Astrocyte of the hippocampus (primary cell): ENCODE results near the gene ZNF19.
"Not testable (repeated sequence)": the region's sequence is repeated elsewhere in the genome, so short reads cannot be mapped to it uniquely, and the experiment has no call there.

Experiments
- DNase-seq: peaks from one replicate; pipeline ENCODE4 v3.0.0; 2011; ENCODE audit warnings: low read depth, low spot score

ZNF19 gene

DNA sequence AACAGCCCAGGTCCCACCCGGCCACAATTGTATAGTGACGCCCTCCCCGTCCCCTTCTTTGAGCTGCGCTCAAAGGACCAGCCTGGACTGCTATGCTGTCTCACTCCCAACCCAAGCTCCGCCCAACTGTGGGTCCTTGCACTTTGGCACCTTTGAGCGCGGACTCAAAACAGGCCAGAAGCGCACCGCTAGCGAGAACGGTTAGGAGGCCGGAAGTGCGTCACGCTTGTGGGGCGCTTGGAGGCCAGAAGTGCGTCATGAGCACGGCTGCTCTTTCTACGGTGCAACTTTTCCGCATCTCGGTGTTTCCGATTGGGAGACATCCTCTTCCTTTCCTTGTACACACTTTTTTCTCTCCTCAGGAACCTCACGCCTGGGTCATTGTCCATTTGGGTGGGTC, at the start of gene ZNF19:
TSS of gene ZNF19 (minus strand) at position 203 of the 400 bp plus-strand sequence. CDS start 7,210 bp downstream, outside the sequence.
- no peak for DNase-seq

DNA sequence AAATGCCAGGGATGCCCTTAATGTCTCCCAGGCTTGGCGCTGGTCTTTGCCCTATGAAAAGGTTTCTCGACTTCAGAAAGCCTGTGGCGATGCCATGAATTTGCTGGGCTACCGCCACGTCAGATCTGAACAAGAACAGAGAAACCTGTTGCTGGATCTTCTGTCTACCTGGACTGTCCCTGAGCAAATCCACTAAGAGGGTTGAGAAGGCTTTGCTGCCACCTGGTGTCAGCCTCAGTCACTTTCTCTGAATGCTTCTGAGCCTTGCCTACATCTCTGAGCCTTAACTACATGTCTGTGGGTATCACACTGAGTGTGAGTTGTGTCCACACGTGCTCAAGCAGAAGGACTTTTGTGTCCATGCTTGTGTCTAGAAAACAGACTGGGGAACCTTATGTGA, 48.5 kb upstream of the ZNF19 start:
- DNase-seq: peak; percentile 52

DNA sequence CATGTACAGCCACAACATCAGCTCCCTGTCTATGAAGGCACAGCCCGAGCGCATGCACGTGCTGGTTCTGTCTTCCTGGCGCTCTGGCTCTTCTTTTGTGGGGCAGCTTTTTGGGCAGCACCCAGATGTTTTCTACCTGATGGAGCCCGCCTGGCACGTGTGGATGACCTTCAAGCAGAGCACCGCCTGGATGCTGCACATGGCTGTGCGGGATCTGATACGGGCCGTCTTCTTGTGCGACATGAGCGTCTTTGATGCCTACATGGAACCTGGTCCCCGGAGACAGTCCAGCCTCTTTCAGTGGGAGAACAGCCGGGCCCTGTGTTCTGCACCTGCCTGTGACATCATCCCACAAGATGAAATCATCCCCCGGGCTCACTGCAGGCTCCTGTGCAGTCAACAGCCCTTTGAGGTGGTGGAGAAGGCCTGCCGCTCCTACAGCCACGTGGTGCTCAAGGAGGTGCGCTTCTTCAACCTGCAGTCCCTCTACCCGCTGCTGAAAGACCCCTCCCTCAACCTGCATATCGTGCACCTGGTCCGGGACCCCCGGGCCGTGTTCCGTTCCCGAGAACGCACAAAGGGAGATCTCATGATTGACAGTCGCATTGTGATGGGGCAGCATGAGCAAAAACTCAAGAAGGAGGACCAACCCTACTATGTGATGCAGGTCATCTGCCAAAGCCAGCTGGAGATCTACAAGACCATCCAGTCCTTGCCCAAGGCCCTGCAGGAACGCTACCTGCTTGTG, 47.8 kb upstream of the ZNF19 start:
- no peak for DNase-seq

DNA sequence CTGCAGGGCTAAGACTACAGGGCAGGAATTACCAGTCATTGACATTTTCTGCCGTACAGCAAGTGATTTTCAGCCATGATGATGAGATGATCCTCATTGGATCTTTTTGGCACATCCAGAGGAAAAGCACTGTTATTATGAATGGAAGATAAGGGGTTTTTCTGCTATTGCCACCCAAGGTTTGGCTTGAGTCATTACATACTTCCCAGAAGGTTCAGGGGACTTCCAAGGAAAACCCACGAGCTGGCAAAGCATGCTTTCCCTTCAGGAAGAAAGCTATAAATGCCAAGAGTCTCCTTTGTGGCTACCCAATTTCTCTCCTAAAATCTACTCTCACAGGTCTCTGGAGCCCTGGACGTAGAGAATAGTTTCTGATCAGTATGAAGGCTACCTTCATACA, 43.2 kb upstream of the ZNF19 start:
- DNase-seq: no peak

DNA sequence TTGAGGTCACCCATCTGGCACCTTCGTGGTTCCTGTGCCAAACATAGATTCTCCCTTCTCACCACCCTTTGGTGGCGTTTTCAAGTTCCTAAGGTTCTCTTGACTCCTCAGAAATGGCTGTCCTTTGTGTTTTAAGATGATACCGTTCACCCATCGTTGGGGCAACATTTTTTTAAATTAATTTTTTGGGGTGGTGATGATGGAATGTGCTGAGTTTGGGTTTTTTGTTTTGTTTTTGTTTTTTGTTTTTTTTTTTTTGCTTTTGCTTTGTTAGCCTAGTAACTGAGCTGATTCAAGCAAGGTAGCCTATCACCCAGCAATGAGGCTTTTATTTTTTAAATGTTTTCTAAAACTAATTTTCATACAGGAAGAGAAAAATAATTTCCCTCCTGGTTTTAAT, 39.7 kb upstream of the ZNF19 start:
- DNase-seq: no peak

DNA sequence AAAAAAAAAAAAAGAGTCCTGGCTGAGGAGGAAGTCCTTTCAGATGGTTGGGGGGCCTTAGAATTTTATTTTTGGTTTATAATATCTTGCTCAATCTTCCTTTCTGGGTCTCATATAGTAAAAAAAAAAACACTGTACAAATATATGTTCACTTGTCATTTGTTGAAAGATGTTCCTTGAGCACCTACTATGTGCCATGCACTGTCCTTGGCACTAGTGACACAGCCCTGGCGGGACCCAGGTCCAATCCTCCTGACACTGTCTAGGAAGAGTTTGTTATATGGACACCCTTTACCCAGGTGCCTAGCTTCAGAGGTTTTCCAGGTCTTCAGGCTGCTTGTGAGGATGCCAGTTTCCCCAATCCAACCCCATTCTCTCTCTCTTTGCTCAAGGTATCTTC, 39.1 kb upstream of the ZNF19 start:
- DNase-seq: no peak

- peak; percentile 82 for DNase-seq
Measured at GRCh38 chr16:71526111-71526631, 37.0 kb upstream of the ZNF19 start, which contains the start of gene CHST4. Gene CHST4, plus strand, starts transcription at chr16:71526426. Its CDS starts 10,252 bp downstream, at chr16:71536678.

DNA sequence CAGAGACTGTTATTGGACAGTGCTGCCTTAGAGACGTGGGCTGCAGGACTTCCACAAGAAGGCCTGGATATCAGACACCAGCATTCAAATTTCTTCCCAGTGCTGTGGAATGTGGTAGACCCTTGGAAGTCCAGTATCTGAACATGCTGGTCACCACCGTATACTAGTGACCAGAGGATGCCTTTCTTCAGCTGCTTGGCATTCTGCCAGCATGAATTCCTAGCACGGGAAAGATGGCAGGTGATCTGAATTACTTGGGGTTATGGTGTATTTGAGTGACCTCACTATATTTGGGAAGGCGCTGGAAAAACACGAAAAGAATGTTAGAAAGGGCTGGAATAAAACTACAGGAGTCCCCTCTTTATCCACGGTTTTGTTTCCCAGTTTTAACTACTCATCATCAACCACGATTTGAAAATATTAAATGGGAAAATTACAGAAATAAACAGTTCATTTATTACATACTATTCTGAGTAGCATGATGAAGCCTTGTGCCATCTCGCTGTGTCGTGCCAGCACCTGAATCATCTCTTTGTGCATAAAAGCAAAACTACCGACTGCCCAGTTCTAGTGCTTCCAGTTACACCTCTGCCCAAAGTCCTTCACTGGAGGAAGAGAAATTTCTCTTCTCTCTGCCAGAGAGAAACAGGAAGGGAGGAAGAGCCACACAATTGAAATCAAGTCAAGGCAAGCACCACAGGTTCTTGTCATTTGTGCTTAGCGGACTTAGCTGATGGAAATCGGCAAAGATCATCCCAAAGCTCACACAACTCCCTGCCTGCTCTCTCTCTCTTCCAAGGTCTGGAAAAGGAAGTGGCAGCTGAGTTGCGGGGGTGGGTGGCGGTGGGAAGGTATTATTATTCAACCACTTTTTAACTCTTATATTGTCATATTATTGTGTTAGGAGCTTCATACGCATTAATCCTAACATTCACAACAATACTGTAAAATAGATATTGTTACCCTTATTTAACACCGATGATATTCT, 35.7 kb upstream of the ZNF19 start:
- no peak for DNase-seq

DNA sequence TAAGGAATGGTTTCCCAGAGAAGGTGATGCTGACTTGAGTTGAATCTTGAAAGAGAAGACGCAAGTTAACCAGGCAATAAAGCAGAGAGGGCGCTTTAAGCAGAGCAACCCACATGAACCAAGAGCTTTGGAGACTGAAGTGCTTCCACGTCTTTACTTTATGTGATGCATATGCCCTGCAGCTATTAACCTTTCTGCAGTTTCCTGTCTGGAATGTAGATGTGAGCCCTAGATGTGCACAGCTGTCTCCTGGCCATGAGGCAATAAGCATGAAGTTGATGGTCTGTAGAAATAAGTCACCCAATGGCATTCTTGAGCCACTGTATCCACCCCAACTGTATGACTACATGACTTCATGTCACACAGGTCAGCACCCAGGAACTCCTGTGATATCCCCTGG, 31.4 kb upstream of the ZNF19 start:
- DNase-seq: no peak

DNA sequence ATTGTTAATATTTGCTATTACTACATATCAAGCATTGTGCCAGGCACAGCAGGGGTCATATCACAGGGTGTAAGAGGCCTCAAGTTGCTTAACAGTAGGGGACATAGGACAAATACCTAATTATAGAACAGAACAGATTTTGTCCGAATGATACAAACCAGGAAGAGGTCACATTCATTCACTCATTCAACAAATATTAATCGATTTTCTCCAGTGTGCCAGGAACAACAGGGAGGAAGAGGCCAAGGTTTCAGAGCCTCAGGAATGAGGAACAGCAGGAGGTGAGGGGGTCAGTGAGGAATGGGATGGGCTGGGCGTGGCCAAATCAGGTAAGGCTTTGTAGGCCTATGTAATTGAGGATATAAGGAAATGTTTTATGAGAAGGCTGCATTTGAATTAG, 25.9 kb upstream of the ZNF19 start:
- no peak for DNase-seq

GRCh38 chr16:71514476-71514875, 25.4 kb upstream of the ZNF19 start:
- no peak for DNase-seq

- DNase-seq: no peak
Measured at GRCh38 chr16:71513302-71513701, 24.2 kb upstream of the ZNF19 start.

- no peak for DNase-seq
Measured at GRCh38 chr16:71507061-71507460, 17.9 kb upstream of the ZNF19 start.

GRCh38 chr16:71504901-71505300, 15.8 kb upstream of the ZNF19 start:
- DNase-seq: no peak

- not testable (repeated sequence) for DNase-seq
Measured at GRCh38 chr16:71504051-71504450, 14.9 kb upstream of the ZNF19 start.

GRCh38 chr16:71501547-71501946, 12.4 kb upstream of the ZNF19 start:
- no peak for DNase-seq

- no peak for DNase-seq
Measured at GRCh38 chr16:71500964-71501363, 11.8 kb upstream of the ZNF19 start.

DNA sequence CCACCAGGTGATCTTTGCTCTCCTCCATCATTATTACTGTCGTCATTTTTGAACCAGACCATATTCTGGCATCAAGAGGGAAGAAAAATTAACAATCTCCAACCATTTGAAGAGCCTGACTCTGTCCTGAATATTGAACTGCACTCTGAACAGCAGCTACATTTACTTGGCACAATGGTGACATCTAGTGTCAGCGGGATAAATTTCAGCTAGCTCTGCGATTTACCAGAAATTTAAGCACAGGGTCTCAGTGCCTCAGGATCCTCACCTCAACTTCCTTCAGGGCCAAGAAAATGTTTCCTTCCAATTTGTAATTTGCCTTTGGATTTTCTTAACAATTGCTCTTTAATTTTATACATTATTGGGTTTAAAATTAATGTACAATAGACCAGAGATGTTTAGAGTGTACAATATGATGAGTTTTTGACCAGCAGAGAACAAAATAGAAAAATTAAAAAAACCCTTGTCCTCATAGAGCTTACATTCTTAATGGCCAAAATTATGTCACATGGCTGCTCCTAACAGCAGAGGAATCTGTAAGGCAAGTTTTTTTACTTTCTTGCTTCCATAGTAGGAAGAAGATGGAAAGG, 10.7 kb upstream of the ZNF19 start:
- DNase-seq: peak; percentile 77

DNA sequence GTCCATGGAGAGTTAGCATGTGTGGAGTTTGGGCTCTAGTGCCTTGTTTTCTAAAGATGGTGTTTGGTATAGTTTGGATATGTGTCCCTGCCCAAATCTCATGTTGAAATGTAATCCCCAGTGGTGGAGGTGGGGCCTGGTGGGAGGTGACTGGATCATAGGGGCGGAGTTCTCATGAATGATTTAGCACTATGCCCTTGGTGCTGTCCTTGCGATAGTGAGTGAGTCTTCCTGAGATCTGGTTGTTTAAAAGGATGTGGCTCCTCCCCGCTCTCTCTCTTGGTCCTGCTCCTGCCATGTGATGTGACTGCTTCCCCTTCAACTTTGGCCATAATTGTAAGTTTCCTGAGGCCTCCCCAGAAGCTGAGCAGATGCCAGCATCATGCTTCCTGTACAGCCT, 8.9 kb upstream of the ZNF19 start:
- DNase-seq: no peak

GRCh38 chr16:71493213-71493612, 4.1 kb upstream of the ZNF19 start:
- DNase-seq: no peak

- no peak for DNase-seq
Measured at GRCh38 chr16:71492786-71493185, 3.7 kb upstream of the ZNF19 start.

DNA sequence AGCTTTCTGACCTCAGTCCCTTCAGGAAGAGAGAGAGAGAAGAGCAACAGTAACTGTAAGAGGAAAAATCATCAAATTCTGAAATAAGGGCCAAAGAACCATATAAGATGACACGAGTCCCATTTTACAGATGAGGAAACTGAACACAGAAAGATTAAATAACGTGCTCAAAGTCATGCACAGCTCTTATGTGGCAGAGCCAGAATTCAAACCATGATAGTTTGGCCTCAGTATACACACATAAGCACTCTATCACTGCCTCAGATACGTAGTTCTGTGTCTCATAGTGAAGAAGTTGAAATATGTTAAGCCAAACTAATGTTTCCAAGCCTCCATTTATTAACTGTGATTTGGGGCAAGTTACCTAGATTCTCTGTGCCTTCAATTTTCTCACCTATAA, 1.9 kb upstream of the ZNF19 start:
- DNase-seq: no peak
